BJ (cell line): Measurements from ENCODE around the gene PSMB11. TPM values are rescaled to one million over a fixed set of nuclear protein-coding genes. Genes with fewer than 3 reads are reported as not detected.

Source experiments
- CTCF ChIA-PET: fragments of 350-600 bp; formaldehyde crosslinking; extraction: SDS; loops from one replicate; lab custom pipeline; 2021; ENCODE audit warnings: antibody characterized with exemption, inconsistent platforms; lab: Yijun Ruan, JAX
- POLR2A ChIA-PET: fragments of 300-600 bp; sonication (Branson Sonifier 250); formaldehyde crosslinking; extraction: SDS; loops from one replicate; lab custom pipeline; 2021; ENCODE audit warnings: antibody characterized with exemption; lab: Charles Lee
- DNase-seq: peaks from one replicate; pipeline ENCODE4 v3.0.0-alpha.2; 2011; ENCODE audit warnings: low read depth
- H3K27me3 ChIP-seq: 2 replicates; pipeline ENCODE4 v1.6.0; 2011; ENCODE audit warnings: low read length; ENCODE audit not compliant: control insufficient read depth, insufficient read depth
- H3K36me3 ChIP-seq: 2 replicates; pipeline ENCODE4 v1.5.1; 2011; ENCODE audit warnings: low read length; ENCODE audit not compliant: control insufficient read depth, insufficient read depth
- H3K4me3 ChIP-seq: 2 replicates; pipeline ENCODE4 v1.5.1; 2011; ENCODE audit warnings: low read depth, mild to moderate bottlenecking, control low read depth, low read length
- polyA plus RNA-seq: library from polyadenylated mRNA; depleted of rRNA; stranded (reverse); fragments of >200 nt; gene quantifications from 2 replicates; pipeline ENCODE4 v1.2.3, GENCODE V29; 2011
- TF ChIP-seq, protein P1 (sequence below): IDR thresholded peaks from 2 replicates; pipeline ENCODE4 v1.5.1; 2011; ENCODE audit warnings: low read depth, mild to moderate bottlenecking, control low read depth, inconsistent platforms, low read length, moderate library complexity; ENCODE audit not compliant: insufficient read depth

PSMB11 gene
- polyA plus RNA-seq, 1 experiment = not detected

DNA sequence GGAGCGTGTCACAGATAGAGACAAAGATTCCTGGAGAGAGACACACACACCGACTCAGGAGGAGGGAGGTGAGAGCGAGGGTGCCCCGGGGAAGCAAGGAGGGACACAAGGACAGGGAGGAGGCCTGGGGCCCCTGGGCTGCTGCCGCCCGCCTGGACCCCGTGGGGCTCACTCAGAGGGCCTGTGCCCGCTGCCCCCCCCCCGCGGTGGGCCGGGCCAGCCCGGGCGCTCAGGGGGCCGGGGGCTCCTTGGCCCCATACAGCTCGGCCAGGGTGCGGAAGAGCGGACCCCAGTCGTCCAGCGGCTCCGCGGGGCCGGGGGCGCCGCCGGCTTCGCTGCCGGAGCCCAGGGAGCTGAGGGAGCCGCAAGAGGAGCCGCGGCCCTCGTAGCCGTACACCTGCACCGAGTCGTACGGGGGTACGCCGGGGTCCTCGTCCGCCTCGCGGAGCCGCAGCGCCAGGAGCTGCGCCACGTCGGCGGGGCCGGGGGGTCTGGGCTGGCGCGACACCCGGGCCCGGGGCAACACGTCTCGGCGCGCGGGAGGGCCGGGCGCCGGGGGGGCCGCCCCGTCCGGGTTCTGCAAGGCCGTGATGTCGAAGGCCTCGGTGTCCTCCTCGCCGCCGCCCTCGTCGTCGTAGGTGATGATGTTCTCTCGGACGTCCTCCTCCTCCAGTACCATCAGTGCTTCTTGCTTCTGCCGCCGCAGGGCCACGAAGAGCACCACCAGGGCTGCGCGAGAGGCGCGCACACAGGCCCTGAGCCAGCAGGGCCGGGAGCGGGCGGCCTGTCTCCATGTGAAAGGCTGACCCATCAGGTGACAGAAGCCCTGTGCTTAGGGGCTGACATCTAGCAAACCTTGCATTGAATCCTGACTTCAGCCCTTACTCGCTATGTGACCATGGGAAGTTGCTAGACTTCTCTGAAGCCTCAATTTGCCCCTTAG, 6.0 kb downstream of the PSMB11 start:
- no peak for DNase-seq
- Histone ChIP-seq H3K4me3 (no peak overlapping the region), H3K27me3 (no peaks in the 10 kb centered on the region), H3K36me3 (peaks cover 3% of the 10 kb centered on the region; the same call in 1 of the 2 replicates)
- ChIA-PET POLR2A (no interaction called here), CTCF (interaction anchor here (0.7 to 19.2 kb wide), 6 partner anchors 7 to 58 kb away, joined by 3 to 539 read pairs (median 4); partner anchors contain the start of gene AJUBA)
- TF ChIP-seq, protein P1, sequence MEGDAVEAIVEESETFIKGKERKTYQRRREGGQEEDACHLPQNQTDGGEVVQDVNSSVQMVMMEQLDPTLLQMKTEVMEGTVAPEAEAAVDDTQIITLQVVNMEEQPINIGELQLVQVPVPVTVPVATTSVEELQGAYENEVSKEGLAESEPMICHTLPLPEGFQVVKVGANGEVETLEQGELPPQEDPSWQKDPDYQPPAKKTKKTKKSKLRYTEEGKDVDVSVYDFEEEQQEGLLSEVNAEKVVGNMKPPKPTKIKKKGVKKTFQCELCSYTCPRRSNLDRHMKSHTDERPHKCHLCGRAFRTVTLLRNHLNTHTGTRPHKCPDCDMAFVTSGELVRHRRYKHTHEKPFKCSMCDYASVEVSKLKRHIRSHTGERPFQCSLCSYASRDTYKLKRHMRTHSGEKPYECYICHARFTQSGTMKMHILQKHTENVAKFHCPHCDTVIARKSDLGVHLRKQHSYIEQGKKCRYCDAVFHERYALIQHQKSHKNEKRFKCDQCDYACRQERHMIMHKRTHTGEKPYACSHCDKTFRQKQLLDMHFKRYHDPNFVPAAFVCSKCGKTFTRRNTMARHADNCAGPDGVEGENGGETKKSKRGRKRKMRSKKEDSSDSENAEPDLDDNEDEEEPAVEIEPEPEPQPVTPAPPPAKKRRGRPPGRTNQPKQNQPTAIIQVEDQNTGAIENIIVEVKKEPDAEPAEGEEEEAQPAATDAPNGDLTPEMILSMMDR = no peak

DNA sequence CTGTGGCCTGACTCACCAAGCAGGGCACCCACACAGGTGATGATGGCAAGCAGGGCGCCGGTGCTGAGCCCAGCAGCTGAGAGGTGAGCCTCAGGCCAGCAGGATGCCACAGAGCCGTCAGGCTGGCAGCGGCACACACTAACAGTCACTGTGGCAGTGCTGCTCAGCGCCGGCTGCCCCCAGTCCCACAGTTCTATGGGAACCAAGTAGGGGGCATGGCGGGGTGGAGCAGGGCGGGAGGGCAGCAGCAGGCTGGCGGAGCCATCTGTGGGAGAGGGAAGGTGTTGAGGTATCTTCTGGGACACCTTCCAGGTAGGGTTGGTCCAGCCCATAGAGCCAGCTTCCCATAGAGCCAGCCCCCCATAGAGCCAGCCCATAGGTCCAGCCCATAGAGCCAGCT, 7.0 kb downstream of the PSMB11 start:
- TF ChIP-seq, protein P1 = no peak
- no peak for DNase-seq
- no peak overlapping the region for H3K4me3 ChIP-seq
- ChIA-PET POLR2A (no interaction called here), CTCF (interaction anchor here (1.0 to 19.2 kb wide), 2 partner anchors 59 to 61 kb away, joined by 5 to 539 read pairs; partner anchors contain the start of gene AJUBA)
- no peaks in the 10 kb centered on the region for H3K27me3 ChIP-seq
- H3K36me3 ChIP-seq = peaks cover 3% of the 10 kb centered on the region; the same call in 1 of the 2 replicates

DNA sequence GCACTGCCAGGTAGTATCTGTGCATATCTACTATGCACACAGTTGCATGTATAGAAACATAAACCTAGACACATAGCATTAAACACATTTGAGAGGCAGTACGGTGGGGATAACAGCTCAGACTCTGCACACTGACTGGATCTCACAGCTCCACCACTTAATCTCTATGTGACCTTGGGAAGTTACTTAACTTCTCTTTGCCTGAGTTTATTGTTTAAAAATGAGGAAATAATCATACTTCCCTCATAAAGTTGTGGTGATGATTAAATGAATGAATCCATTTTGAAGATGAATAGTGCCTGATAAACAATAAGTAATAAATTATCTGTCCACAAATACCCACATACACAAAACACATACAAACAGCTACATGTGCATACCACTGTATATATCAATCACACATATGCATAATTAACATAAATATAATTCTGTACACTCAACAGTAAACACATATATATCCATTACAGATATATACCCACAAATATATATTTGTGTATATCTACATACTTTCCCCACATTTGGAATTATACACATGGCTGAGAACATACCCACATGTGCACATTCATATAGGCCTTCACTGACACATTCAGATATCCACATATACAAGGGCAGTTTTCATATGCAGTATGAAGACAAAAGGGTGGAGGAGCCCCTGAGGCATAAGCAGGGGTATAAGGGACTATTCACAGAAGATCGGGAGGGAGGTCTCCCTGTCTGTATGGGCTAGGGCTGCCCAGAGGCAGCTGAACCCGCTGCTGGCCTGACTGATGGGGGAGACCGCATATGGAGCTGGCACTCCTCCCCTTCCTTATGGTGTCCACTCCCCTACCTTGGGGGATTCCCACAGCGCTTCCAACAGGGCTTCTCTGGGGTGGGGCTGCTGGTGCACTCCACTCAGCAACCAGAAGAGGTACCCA, 9.4 kb downstream of the PSMB11 start:
- ChIA-PET POLR2A (no interaction called here), CTCF (interaction anchor here (0.7 to 19.2 kb wide), 9 partner anchors 8 to 95 kb away, joined by 3 to 539 read pairs (median 4); partner anchors contain the start of genes AJUBA, HAUS4 and PSMB11)
- Histone ChIP-seq H3K36me3 (peaks cover 3% of the 10 kb centered on the region; the same call in 1 of the 2 replicates), H3K27me3 (no peaks in the 10 kb centered on the region), H3K4me3 (no peak overlapping the region)
- DNase-seq = no peak
- TF ChIP-seq, protein P1 = no peak

DNA sequence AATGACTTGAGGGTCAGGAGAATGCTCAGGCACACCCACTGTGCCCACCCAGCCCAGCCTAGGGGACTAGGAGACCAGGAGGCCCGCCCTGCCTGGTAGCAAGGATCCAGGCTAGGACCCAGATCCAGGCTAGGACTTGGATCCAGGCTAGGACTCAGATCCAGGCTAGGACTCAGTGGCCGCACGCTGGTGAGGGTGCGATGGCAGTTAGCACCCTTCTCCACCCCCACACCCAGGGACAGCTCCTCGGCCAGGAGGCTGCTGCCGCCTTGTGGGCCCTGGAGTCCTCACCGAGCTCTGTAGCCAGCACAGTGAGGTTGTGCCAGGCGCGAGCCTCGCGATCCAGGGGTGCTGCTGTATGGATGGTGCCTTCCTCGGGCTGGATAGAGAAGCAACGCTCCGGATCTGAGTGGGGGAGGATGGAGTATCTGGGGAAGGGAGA, 10.2 kb downstream of the PSMB11 start:
- no peak for DNase-seq
- Histone ChIP-seq H3K27me3 (no peaks in the 10 kb centered on the region), H3K36me3 (peaks cover 3% of the 10 kb centered on the region; the same call in 1 of the 2 replicates), H3K4me3 (no peak overlapping the region)
- TF ChIP-seq, protein P1 = peak; percentile 36; the same call in 1 of the 2 replicates
- CTCF ChIA-PET = interaction anchor here (1.1 to 19.2 kb wide), 3 partner anchors 15 to 96 kb away, joined by 3 to 539 read pairs (median 3); partner anchors contain the start of genes AJUBA and HAUS4
- POLR2A ChIA-PET = no interaction called here
